ENCODE measurements around the gene SLX4IP. TPM values are rescaled to one million over a fixed set of nuclear protein-coding genes. Genes with fewer than 3 reads are reported as not detected.

SLX4IP gene
- total and polyA plus RNA-seq, 2 donors (not counting 3 experiments of a cell fraction or from before 2014, with no cell fraction given): 1.9 to 4.5 TPM

- H3K36me3 ChIP-seq (ENCODE audit: control insufficient read depth in 2 of 2, extremely low read depth in 1 of 2, insufficient read depth in 2 of 2, low read length in 2 of 2): peaks cover 10 to 33% of the 10 kb centered on the region in 2 experiments
- CTCF ChIA-PET: interaction anchor here (0.9 to 1.7 kb wide), 5 partner anchors 17 to 890 kb away, joined by 3 to 6 read pairs (median 4); no protein-coding TSS in a partner anchor
- H3K4me2 ChIP-seq (ENCODE audit: insufficient read depth, low read length): peak overlapping the region; percentile 73
- no peaks in the 10 kb centered on the region for H3K27me3 ChIP-seq (ENCODE audit: control insufficient read depth in 2 of 2, insufficient read depth in 2 of 2, low read length in 2 of 2)
- FAIRE-seq (no peak), DNase-seq (ENCODE audit: low read depth, low spot score) (peak; percentile 63)
- H4K20me1 ChIP-seq (replicated peaks; ENCODE audit: control insufficient read depth, extremely low read depth, insufficient read depth, low read length): no peaks in the 10 kb centered on the region
- H3K4me3 ChIP-seq (replicated peaks in 1 of 3; ENCODE audit: insufficient read depth in 1 of 3, low read depth in 1 of 3, low read length in 3 of 3): no peak overlapping the region
- TF ChIP-seq EZH2 (IDR thresholded peaks at IDR 0.05; ENCODE audit: borderline replicate concordance, low read depth, low read length, severe bottlenecking) (no peak), CTCF (IDR thresholded peaks at IDR 0.05; ENCODE audit: extremely low read depth in 1 of 2, insufficient read depth in 1 of 2, low read depth in 1 of 2, low read length in 2 of 2) (no peak), FOS (IDR thresholded peaks at IDR 0.05; ENCODE audit: borderline replicate concordance, insufficient read depth, low read length) (peak; percentile 29)
- no peaks in the 10 kb centered on the region for H3K9me3 ChIP-seq (replicated peaks; ENCODE audit: control insufficient read depth, insufficient read depth, low read length)
- peak overlapping the region; percentile 74 for H3K27ac ChIP-seq (ENCODE audit: insufficient read depth, low read depth, low read length)
- H2AFZ ChIP-seq (ENCODE audit: low read depth, low read length): no peak overlapping the region
- intact Hi-C loops (cut with micrococcal nuclease): loop anchor here (5.0 kb wide), 2 partner anchors 187 to 618 kb away; no protein-coding TSS in a partner anchor
- H3K9ac ChIP-seq (replicated peaks; ENCODE audit: extremely low read depth, insufficient read depth, low read length): no peak overlapping the region
- BruUV-seq (replicated peaks): no TSS peak
- POLR2A ChIA-PET: no interaction called here
- dilution Hi-C loops (cut with MboI; ENCODE audit: extremely low pct_ligation_motif_present, low sequenced_read_pairs): no loop called here
- no peaks in the 10 kb centered on the region for H3K9me1 ChIP-seq (replicated peaks; ENCODE audit: control insufficient read depth, extremely low read depth, insufficient read depth, low read length)
- peaks cover 10% of the 10 kb centered on the region for H3K79me2 ChIP-seq (ENCODE audit: control insufficient read depth, insufficient read depth, low read length)
- H3K4me1 ChIP-seq (ENCODE audit: control insufficient read depth, extremely low read depth, insufficient read depth, low read length): peaks cover 30% of the 10 kb centered on the region
Measured at GRCh38 chr20:10654250-10654610, 219.1 kb downstream of the SLX4IP start.

- BruUV-seq (replicated peaks): no TSS peak
Measured at GRCh38 chr20:10654630-10655029, 219.5 kb downstream of the SLX4IP start.

More at GRCh38 chr20:10654630-10655029, 219.5 kb downstream of the SLX4IP start:
- intact Hi-C loops (cut with micrococcal nuclease) (loop anchor here (5.0 kb wide), 2 partner anchors 187 to 618 kb away; no protein-coding TSS in a partner anchor), dilution Hi-C loops (cut with MboI; ENCODE audit: extremely low pct_ligation_motif_present, low sequenced_read_pairs) (no loop called here)
- Histone ChIP-seq H3K4me2 (ENCODE audit: insufficient read depth, low read length) (peak overlapping the region; percentile 73), H3K79me2 (ENCODE audit: control insufficient read depth, insufficient read depth, low read length) (peaks cover 11% of the 10 kb centered on the region), H3K9ac (replicated peaks; ENCODE audit: extremely low read depth, insufficient read depth, low read length) (no peak overlapping the region), H3K4me1 (ENCODE audit: control insufficient read depth, extremely low read depth, insufficient read depth, low read length) (peaks cover 30% of the 10 kb centered on the region), H3K27ac (ENCODE audit: insufficient read depth, low read depth, low read length) (peak overlapping the region; percentile 27), H4K20me1 (replicated peaks; ENCODE audit: control insufficient read depth, extremely low read depth, insufficient read depth, low read length) (no peaks in the 10 kb centered on the region), H3K27me3 (ENCODE audit: control insufficient read depth in 2 of 2, insufficient read depth in 2 of 2, low read length in 2 of 2) (no peaks in the 10 kb centered on the region), H3K9me1 (replicated peaks; ENCODE audit: control insufficient read depth, extremely low read depth, insufficient read depth, low read length) (no peaks in the 10 kb centered on the region), H3K4me3 (replicated peaks in 1 of 3; ENCODE audit: insufficient read depth in 1 of 3, low read depth in 1 of 3, low read length in 3 of 3) (no peak overlapping the region), H3K9me3 (replicated peaks; ENCODE audit: control insufficient read depth, insufficient read depth, low read length) (no peaks in the 10 kb centered on the region), H3K36me3 (ENCODE audit: control insufficient read depth in 2 of 2, extremely low read depth in 1 of 2, insufficient read depth in 2 of 2, low read length in 2 of 2) (peaks cover 10 to 30% of the 10 kb centered on the region in 2 experiments), H2AFZ (ENCODE audit: low read depth, low read length) (no peak overlapping the region)
- no peak for TF ChIP-seq EZH2 (IDR thresholded peaks at IDR 0.05; ENCODE audit: borderline replicate concordance, low read depth, low read length, severe bottlenecking)
- peak; percentile 30 for TF ChIP-seq GATA2 (IDR thresholded peaks at IDR 0.05; ENCODE audit: insufficient read depth, insufficient read length, low read depth, low read length)
- POLR2A ChIA-PET: no interaction called here
- FAIRE-seq: peak; percentile 55
- CTCF ChIA-PET: interaction anchor here (1.3 to 1.5 kb wide), 2 partner anchors 45 to 890 kb away, joined by 3 to 4 read pairs; no protein-coding TSS in a partner anchor
- peak; percentile 56 for DNase-seq (ENCODE audit: low read depth, low spot score)
